T-helper 2 cell (primary cell): Measurements from ENCODE around the gene HMG20B.
"Not testable (repeated sequence)": the region's sequence is repeated elsewhere in the genome, so short reads cannot be mapped to it uniquely, and the experiment has no call there.

ENCODE experiments used
- DNase-seq, 5 experiments: peaks; one replicate each; pipeline versions ENCODE4 v3.0.0 to v3.0.0-alpha.2; 2012 to 2022

Gene HMG20B

GRCh38 chr19:3556978-3557460, 15.7 kb upstream of the HMG20B start:
- DNase-seq, result peak; percentile 35 to 56 (median 52)

GRCh38 chr19:3557461-3558248, 15.1 kb upstream of the HMG20B start, which contains the start of gene MFSD12:
Gene MFSD12 (minus strand): TSS chr19:3557586. CDS start chr19:3557403, 183 bp downstream.
- peak; percentile 86 to 96 (median 91) for DNase-seq

- no peak for DNase-seq
Measured at GRCh38 chr19:3563709-3564524, 8.8 kb upstream of the HMG20B start.

GRCh38 chr19:3565139-3565538, 7.6 kb upstream of the HMG20B start:
- DNase-seq, result no peak

- DNase-seq, result not testable (repeated sequence)
Measured at GRCh38 chr19:3570042-3570441, 2.7 kb upstream of the HMG20B start.

- DNase-seq, result no peak
Measured at GRCh38 chr19:3570606-3571011, 2.1 kb upstream of the HMG20B start.

- peak; percentile 98 to 100 (median 99) for DNase-seq
Measured at GRCh38 chr19:3572132-3572854, 451 bp upstream of the HMG20B start.

GRCh38 chr19:3573162-3573857, 566 bp downstream of the HMG20B start:
- peak in 1 of 5 experiments; percentile 38 for DNase-seq

- peak; percentile 69 to 93 (median 75) for DNase-seq
Measured at GRCh38 chr19:3573858-3574637, 1.3 kb downstream of the HMG20B start.

- peak in 1 of 5 experiments; percentile 39 for DNase-seq
Measured at GRCh38 chr19:3575260-3575741, 2.6 kb downstream of the HMG20B start.

- DNase-seq, result no peak
Measured at GRCh38 chr19:3575949-3576673, 3.4 kb downstream of the HMG20B start.

- no peak for DNase-seq
Measured at GRCh38 chr19:3576696-3577443, 4.1 kb downstream of the HMG20B start.

- DNase-seq, result no peak
Measured at GRCh38 chr19:3577723-3578344, 5.1 kb downstream of the HMG20B start.

- DNase-seq, result no peak
Measured at GRCh38 chr19:3578390-3578789, 5.6 kb downstream of the HMG20B start.

GRCh38 chr19:3580156-3580934, 7.6 kb downstream of the HMG20B start:
- DNase-seq, result no peak

GRCh38 chr19:3581792-3582191, 9.0 kb downstream of the HMG20B start:
- not testable (repeated sequence) for DNase-seq

GRCh38 chr19:3584036-3584802, 11.5 kb downstream of the HMG20B start:
- DNase-seq, result not testable (repeated sequence)
